Hypothalamus (tissue), 51 donors: ENCODE measurements around the gene ATXN2L.
A peak's percentile ranks its signal among the peaks of the same experiment; 100 is the strongest.

ENCODE experiments used
- DNase-seq, 51 donors: peaks; one replicate each; lab custom pipeline; 2025; lab: John Stamatoyannopoulos, UW

The ATXN2L gene

GRCh38 chr16:28835864-28836760 is 13.3 kb downstream of the ATXN2L start:
- DNase-seq = no peak

GRCh38 chr16:28836761-28837064 is 13.9 kb downstream of the ATXN2L start:
- DNase-seq = no peak

GRCh38 chr16:28837672-28838557 is 15.1 kb downstream of the ATXN2L start:
- no peak for DNase-seq

- DNase-seq = no peak
These were observed 15.7 kb downstream of the ATXN2L start for GRCh38 chr16:28838558-28838918.

- no peak for DNase-seq
These were observed 16.3 kb downstream of the ATXN2L start for GRCh38 chr16:28839004-28839639.

GRCh38 chr16:28839899-28840298 is 17.1 kb downstream of the ATXN2L start:
- no peak for DNase-seq

GRCh38 chr16:28842696-28843095 is 19.9 kb downstream of the ATXN2L start:
- DNase-seq = no peak

GRCh38 chr16:28843766-28844165 is 21.0 kb downstream of the ATXN2L start:
- DNase-seq = no peak

- DNase-seq = no peak
These were observed 21.6 kb downstream of the ATXN2L start for GRCh38 chr16:28844226-28844885.

- no peak for DNase-seq
These were observed 22.5 kb downstream of the ATXN2L start for GRCh38 chr16:28845293-28845692.

- DNase-seq = peak in 3 of 51 donors; percentile 18 to 43 (median 42)
These were observed 22.9 kb downstream of the ATXN2L start for GRCh38 chr16:28845761-28846079.

GRCh38 chr16:28846080-28846932 is 23.5 kb downstream of the ATXN2L start, which contains the start of gene TUFM:
TSS of gene TUFM (minus strand) at chr16:28846348. CDS start at chr16:28846269, 79 bp downstream.
- DNase-seq = peak; percentile 70 to 100 (median 98)

- peak in 8 of 51 donors; percentile 9 to 37 (median 28) for DNase-seq
These were observed 24.1 kb downstream of the ATXN2L start for GRCh38 chr16:28846933-28847273.

GRCh38 chr16:28858421-28858820 is 35.6 kb downstream of the ATXN2L start:
- no peak for DNase-seq

GRCh38 chr16:28859326-28859725 is 36.5 kb downstream of the ATXN2L start:
- DNase-seq = no peak

GRCh38 chr16:28863929-28864793 is 41.4 kb downstream of the ATXN2L start:
- peak in 11 of 51 donors; percentile 2 to 59 (median 48) for DNase-seq

GRCh38 chr16:28865001-28865688 is 42.3 kb downstream of the ATXN2L start:
- no peak for DNase-seq

GRCh38 chr16:28865722-28866453 is 43.1 kb downstream of the ATXN2L start:
- no peak for DNase-seq
